ENCODE measurements around the gene SERPING1.

DNA sequence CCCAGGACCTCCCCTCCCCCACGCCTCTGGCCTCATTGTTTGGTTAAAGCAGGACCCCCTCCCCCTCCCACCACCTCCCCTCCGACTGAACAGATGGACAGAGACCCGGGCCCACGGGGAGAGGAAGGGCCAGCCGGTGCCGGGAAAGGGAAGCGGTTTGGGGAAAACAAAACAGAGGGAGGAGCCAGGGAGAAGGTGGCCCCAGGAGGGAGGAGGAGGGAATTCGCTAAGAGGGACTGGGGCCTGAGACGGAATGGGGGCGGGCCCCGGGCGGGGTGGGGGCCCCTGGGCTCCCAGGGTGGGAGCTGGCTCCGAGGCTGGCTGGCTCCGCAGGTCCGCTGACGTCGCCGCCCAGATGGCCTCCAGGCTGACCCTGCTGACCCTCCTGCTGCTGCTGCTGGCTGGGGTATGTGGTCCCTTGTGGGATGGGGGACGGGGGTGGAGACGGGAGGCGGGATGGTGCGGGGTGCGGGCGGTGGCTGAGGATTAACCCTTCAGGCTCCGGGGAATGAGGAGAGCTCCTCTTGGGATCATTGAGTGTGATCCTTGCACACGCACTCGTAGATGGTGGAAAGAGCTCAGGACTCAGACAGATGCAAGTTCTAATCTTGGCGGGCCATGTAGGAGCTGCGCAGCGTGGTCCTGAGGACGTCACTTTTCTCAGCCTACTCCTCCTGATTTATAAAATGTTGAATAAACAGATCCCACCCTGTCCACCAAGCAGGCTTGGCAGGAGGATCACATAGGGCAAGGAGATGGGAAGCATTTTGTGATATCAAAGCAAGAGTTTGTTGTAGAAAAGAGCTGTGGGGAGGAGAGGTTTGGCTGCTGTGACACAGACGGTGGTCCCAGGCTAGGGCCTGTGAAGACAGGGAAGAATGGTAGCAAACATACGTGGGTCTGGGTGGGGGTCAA lies 688 bp downstream of the SERPING1 start:
- TF ChIP-seq, protein P1, sequence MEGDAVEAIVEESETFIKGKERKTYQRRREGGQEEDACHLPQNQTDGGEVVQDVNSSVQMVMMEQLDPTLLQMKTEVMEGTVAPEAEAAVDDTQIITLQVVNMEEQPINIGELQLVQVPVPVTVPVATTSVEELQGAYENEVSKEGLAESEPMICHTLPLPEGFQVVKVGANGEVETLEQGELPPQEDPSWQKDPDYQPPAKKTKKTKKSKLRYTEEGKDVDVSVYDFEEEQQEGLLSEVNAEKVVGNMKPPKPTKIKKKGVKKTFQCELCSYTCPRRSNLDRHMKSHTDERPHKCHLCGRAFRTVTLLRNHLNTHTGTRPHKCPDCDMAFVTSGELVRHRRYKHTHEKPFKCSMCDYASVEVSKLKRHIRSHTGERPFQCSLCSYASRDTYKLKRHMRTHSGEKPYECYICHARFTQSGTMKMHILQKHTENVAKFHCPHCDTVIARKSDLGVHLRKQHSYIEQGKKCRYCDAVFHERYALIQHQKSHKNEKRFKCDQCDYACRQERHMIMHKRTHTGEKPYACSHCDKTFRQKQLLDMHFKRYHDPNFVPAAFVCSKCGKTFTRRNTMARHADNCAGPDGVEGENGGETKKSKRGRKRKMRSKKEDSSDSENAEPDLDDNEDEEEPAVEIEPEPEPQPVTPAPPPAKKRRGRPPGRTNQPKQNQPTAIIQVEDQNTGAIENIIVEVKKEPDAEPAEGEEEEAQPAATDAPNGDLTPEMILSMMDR (IDR thresholded peaks at IDR 0.05) = no peak
- no peak for TF ChIP-seq POLR2A (IDR thresholded peaks at IDR 0.05)
